Hepatocyte (in vitro differentiated cells): ENCODE results near the gene RTP1.
A peak's percentile ranks its signal among the peaks of the same experiment; 100 is the strongest.

Experiments used
- CTCF ChIP-seq: fragments of 200-600 bp; sonication (generic); IDR thresholded peaks from 2 replicates; pipeline ENCODE4 v1.5.1; 2016; ENCODE audit warnings: antibody characterized with exemption, mild to moderate bottlenecking; ENCODE audit not compliant: poor library complexity
- EZH2 ChIP-seq: fragments of 200-600 bp; sonication (generic); IDR thresholded peaks from 2 replicates; pipeline ENCODE4 v1.6.1; 2016; ENCODE audit warnings: antibody characterized with exemption, mild to moderate bottlenecking, borderline replicate concordance
- EZH2phosphoT487 ChIP-seq: fragments of 200-600 bp; sonication (generic); IDR thresholded peaks from one replicate; pipeline ENCODE4 v1.6.1; 2018; ENCODE audit warnings: antibody characterized with exemption, mild to moderate bottlenecking, low read depth, moderate library complexity; ENCODE audit not compliant: unreplicated experiment, severe bottlenecking

- TF ChIP-seq EZH2 = no peak
- TF ChIP-seq CTCF = peak; percentile 20
- TF ChIP-seq EZH2phosphoT487 = no peak
Observed at GRCh38 chr3:187150599-187150998, 46.7 kb upstream of the RTP1 start.
